K562 (cell line): ENCODE data around the gene TSEN54. TPM values are rescaled to one million over a fixed set of nuclear protein-coding genes. Genes with fewer than 3 reads are reported as not detected.
A peak's percentile ranks its signal among the peaks of the same experiment; 100 is the strongest.

ENCODE experiments used
- ATF7 ChIP-seq: fragments of 450-650 bp; IDR thresholded peaks from 2 replicates; pipeline ENCODE4 v1.7.1; 2014; ENCODE audit warnings: mild to moderate bottlenecking, moderate library complexity
- CREBBP ChIP-seq: IDR thresholded peaks from one replicate; pipeline ENCODE4 v1.6.1; 2012; ENCODE audit warnings: low read depth, mild to moderate bottlenecking, control low read depth, inconsistent platforms, low read length
- CREM ChIP-seq: IDR thresholded peaks from 2 replicates; pipeline ENCODE4 v1.6.1; 2014; ENCODE audit warnings: antibody characterized with exemption, low read depth
- CTBP1 ChIP-seq: fragments of 450-650 bp; IDR thresholded peaks from 2 replicates; pipeline ENCODE4 v1.6.1; 2016; ENCODE audit warnings: borderline replicate concordance
- ERF ChIP-seq: fragments of 450-650 bp; formaldehyde crosslinking; IDR thresholded peaks from 2 replicates; pipeline ENCODE4 v1.4.0; 2020; ENCODE audit warnings: mild to moderate bottlenecking, mixed read lengths
- JUND ChIP-seq, 2 experiments: IDR thresholded peaks; 2 replicates in 1 of 2; 3 replicates in 1 of 2; pipeline ENCODE4 v1.6.1; 2011; ENCODE audit warnings: borderline replicate concordance in 2 of 2, low read depth in 2 of 2, low read length in 2 of 2, improper control_type of control experiment in 1 of 2, missing biosample characterization in 1 of 2, missing genetic modification characterization in 1 of 2, missing genetic modification reagents in 1 of 2
- MYC ChIP-seq, 2 experiments: fragments of 250-450 bp in 1 of 2; sonication (Bioruptor Pico) in 1 of 2; IDR thresholded peaks; 2 replicates each; pipeline versions ENCODE4 v1.5.1 to v1.6.1; 2012 to 2021; ENCODE audit warnings: low read depth in 2 of 2, borderline replicate concordance in 1 of 2, improper control_type of control experiment in 1 of 2, low read length in 1 of 2, mild to moderate bottlenecking in 1 of 2, moderate library complexity in 1 of 2
- NR2C2 ChIP-seq, 2 experiments: fragments of 200-800 bp in 1 of 2; sonication (Bioruptor generic) in 1 of 2; sonication (generic) in 1 of 2; formaldehyde crosslinking in 1 of 2; IDR thresholded peaks; 2 replicates each; pipeline versions ENCODE4 v1.6.1 to v1.8.0; 2016 to 2022; ENCODE audit warnings: mild to moderate bottlenecking in 1 of 2, missing compliant biosample characterization in 1 of 2, missing genetic modification characterization in 1 of 2, missing genetic modification reagents in 1 of 2
- PBX2 ChIP-seq, 2 experiments: IDR thresholded peaks in 1 of 2; conservative IDR thresholded peaks in 1 of 2; 2 replicates each; pipeline ENCODE4 v1.6.1; 2016; ENCODE audit warnings: low read depth in 2 of 2, mild to moderate bottlenecking in 1 of 2, missing compliant biosample characterization in 1 of 2, missing genetic modification characterization in 1 of 2, moderate library complexity in 1 of 2
- PHB ChIP-seq: fragments of 250-450 bp; sonication (Bioruptor Pico); IDR thresholded peaks from 2 replicates; pipeline ENCODE4 v1.5.0; 2021
- SMARCE1 ChIP-seq: fragments of 450-650 bp; IDR thresholded peaks from 2 replicates; pipeline ENCODE4 v1.7.1; 2016; ENCODE audit warnings: mild to moderate bottlenecking
- SPI1 ChIP-seq: IDR thresholded peaks from 2 replicates; pipeline ENCODE4 v1.6.1; 2011; ENCODE audit warnings: low read depth, low read length, control low read depth, borderline replicate concordance
- THRB ChIP-seq: fragments of 450-650 bp; formaldehyde crosslinking; conservative IDR thresholded peaks from 2 replicates; pipeline ENCODE4 v1.4.0; 2022; ENCODE audit warnings: mild to moderate bottlenecking, missing genetic modification characterization
- YY1 ChIP-seq, 3 experiments: IDR thresholded peaks; 2 replicates each; pipeline ENCODE4 v1.6.1; 2011; ENCODE audit warnings: low read length in 2 of 3, mild to moderate bottlenecking in 2 of 3, moderate library complexity in 2 of 3, borderline replicate concordance in 1 of 3, control low read depth in 1 of 3, low read depth in 1 of 3; ENCODE audit not compliant: insufficient read depth in 3 of 3, insufficient replicate concordance in 2 of 3, control insufficient read depth in 1 of 3, insufficient read length in 1 of 3; ENCODE audit errors: extremely low read depth in 1 of 3
- ZBTB7A ChIP-seq: IDR thresholded peaks from 2 replicates; pipeline ENCODE4 v1.6.1; 2011; ENCODE audit warnings: low read depth, mild to moderate bottlenecking, low read length, moderate library complexity, borderline replicate concordance; ENCODE audit not compliant: control insufficient read depth
- ZNF589 ChIP-seq: fragments of 200-800 bp; sonication (Bioruptor generic); IDR thresholded peaks from 2 replicates; pipeline ENCODE4 v1.6.1; 2016; ENCODE audit warnings: low read depth, missing genetic modification characterization, missing compliant biosample characterization
- polyA plus RNA-seq, 8 experiments: library from polyadenylated mRNA; depleted of rRNA in 4 of 8; stranded (reverse) in 5 of 8; unstranded in 3 of 8; fragments of >200 nt; fragmentation: Nextera tagmentation in 2 of 8; fragmentation: Illumina TruSeq in 1 of 8; extraction: Ambion mirVana in 2 of 8; extraction: Trizol in 1 of 8; gene quantifications; 2 replicates each; pipeline versions ENCODE4 v1.2.1 to v1.2.3, GENCODE V29; 2011 to 2014; ENCODE audit warnings: inconsistent platforms in 1 of 8, missing spikeins in 1 of 8
- total RNA-seq, 7 experiments: library from RNA; depleted of rRNA in 6 of 7; stranded (reverse); fragments of >200 nt in 6 of 7; fragmentation: Illumina TruSeq in 2 of 7; extraction: Trizol in 2 of 7; gene quantifications; 2 replicates each; pipeline versions ENCODE4 v1.2.1 to v1.2.3, GENCODE V29; 2011 to 2021; ENCODE audit warnings: low replicate concordance in 1 of 7
- TF ChIP-seq, protein P1 (sequence below): sonication (generic); formaldehyde crosslinking; IDR thresholded peaks from 2 replicates; pipeline ENCODE4 v1.9.0; 2022; ENCODE audit warnings: mild to moderate bottlenecking, missing genetic modification reagents

Gene TSEN54
- total and polyA plus RNA-seq, 9 of the 15 experiments (the other 6 are each of a cell fraction or from before 2014, with no cell fraction given) = 5.9 to 64.3 (median 48.9) TPM

DNA sequence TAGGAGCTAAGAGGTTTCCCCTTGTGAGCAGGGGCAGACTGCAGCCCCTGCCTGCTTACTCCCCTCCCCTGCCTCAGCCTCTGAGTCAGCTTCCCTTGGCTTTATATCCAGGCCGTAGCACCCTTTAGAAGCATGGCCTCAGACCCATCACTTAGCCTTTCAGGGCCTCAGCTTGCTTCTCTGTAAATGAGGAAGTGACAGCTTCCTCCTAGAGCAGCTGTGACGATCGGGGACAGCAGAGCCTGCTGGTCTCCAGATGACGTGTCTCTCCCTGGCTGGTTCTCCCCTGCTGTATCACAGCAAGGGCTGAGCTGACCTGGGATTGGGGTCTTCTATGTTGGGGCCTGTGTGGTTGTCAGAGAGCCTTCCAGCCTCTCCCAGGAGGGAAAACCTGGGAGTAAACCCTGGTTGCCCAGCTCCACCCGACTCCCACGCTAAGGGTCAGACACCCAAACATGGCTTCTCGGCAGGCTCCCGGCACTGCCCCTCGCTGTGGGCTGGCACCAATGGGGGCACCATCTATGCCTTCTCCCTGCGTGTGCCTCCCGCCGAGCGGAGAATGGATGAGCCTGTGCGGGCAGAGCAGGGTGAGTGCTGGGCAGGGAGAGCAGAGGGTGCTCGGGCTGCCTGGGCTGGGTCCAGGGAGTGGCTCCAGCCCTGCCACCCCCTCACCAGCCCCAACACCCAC, 55.0 kb downstream of the TSEN54 start (continued):
- TF ChIP-seq CTBP1 = peak; percentile 66
- TF ChIP-seq SMARCE1 = peak; percentile 16; the same call in 1 of the 2 replicates
- peak; percentile 45 for TF ChIP-seq ATF7
- TF ChIP-seq NR2C2 (CRISPR knock-in tag; IDR thresholded peaks at IDR 0.05) = no peak
- TF ChIP-seq NR2C2 (tag; IDR thresholded peaks at IDR 0.05) = peak; percentile 30; the same call in 1 of the 2 replicates
- TF ChIP-seq PBX2 (CRISPR knock-in tag; IDR thresholded peaks at IDR 0.05; ENCODE audit: low read depth) = no peak
- 0 out of 2 replicates have a peak, but pooled peaks have one; percentile 7 for TF ChIP-seq PBX2 (tag; conservative IDR thresholded peaks at IDR 0.05; ENCODE audit: low read depth)
- TF ChIP-seq, protein P1, sequence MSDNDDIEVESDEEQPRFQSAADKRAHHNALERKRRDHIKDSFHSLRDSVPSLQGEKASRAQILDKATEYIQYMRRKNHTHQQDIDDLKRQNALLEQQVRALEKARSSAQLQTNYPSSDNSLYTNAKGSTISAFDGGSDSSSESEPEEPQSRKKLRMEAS (CRISPR knock-in tag) = peak; percentile 74
- peak; percentile 39; the same call in 1 of the 2 replicates for TF ChIP-seq MYC (IDR thresholded peaks at IDR 0.05; ENCODE audit: low read depth, low read length)
- TF ChIP-seq MYC (CRISPR knock-in tag; IDR thresholded peaks at IDR 0.05; ENCODE audit: borderline replicate concordance, low read depth) = no peak
- 0 out of 2 replicates have a peak, but pooled peaks have one; percentile 34 for TF ChIP-seq ZNF589 (CRISPR knock-in tag)
- peak; percentile 44; the same call in 1 of the 2 replicates for TF ChIP-seq ZBTB7A
- TF ChIP-seq PHB (CRISPR knock-in tag) = no peak
- no peak for TF ChIP-seq CREBBP
- TF ChIP-seq ERF (CRISPR knock-in tag) = 0 out of 2 replicates have a peak, but pooled peaks have one; percentile 36
- peak; percentile 100 for TF ChIP-seq SPI1
- peak; percentile 39 for TF ChIP-seq JUND (IDR thresholded peaks at IDR 0.05; ENCODE audit: borderline replicate concordance, low read depth, low read length)
- TF ChIP-seq JUND (tag; IDR thresholded peaks at IDR 0.05; ENCODE audit: borderline replicate concordance, low read depth, low read length) = no peak; the same call in 2 of the 3 replicates
- no peak for TF ChIP-seq THRB
- peak in 1 of 3 experiments; percentile 9 for TF ChIP-seq YY1 (IDR thresholded peaks at IDR 0.05; ENCODE audit: borderline replicate concordance in 1 of 3, control insufficient read depth in 1 of 3, extremely low read depth in 1 of 3, insufficient read depth in 3 of 3, insufficient read length in 1 of 3, insufficient replicate concordance in 2 of 3, low read depth in 1 of 3, low read length in 2 of 3)
- TF ChIP-seq CREM = peak; percentile 85
